H1 (cell line): ENCODE results near the gene PCDH9. TPM values are rescaled to one million over a fixed set of nuclear protein-coding genes. Genes with fewer than 3 reads are reported as not detected.

Experiments
- CTCF ChIA-PET: fragments of 300-600 bp; sonication (Branson Sonifier 250); formaldehyde crosslinking; loops from one replicate; lab custom pipeline; 2021; ENCODE audit not compliant: partially characterized antibody; lab: Charles Lee
- POLR2A ChIA-PET: fragments of 300-600 bp; sonication (Branson Sonifier 250); formaldehyde crosslinking; loops from one replicate; lab custom pipeline; 2021; ENCODE audit warnings: inconsistent platforms; ENCODE audit not compliant: partially characterized antibody; lab: Charles Lee
- DNase-seq, 2 experiments: peaks; one replicate each; pipeline versions ENCODE4 v3.0.0 to v3.0.0-alpha.2; 2010 to 2022; ENCODE audit warnings: low spot score in 2 of 2, low read depth in 1 of 2, mixed read lengths in 1 of 2
- FAIRE-seq: peaks from 2 replicates; lab custom pipeline; 2011; peaks lifted over from hg19 to GRCh38; lab: Jason Lieb, UNC
- H2AFZ ChIP-seq: 2 replicates; pipeline ENCODE4 v1.8.1; 2012; ENCODE audit warnings: low read length, inconsistent platforms
- H2AK5ac ChIP-seq: 2 replicates; pipeline ENCODE4 v1.6.1; 2013; ENCODE audit warnings: low read depth, low read length
- H2BK120ac ChIP-seq: replicated peaks from 2 replicates; pipeline ENCODE3; 2013; ENCODE audit warnings: low read depth, low read length, inconsistent platforms
- H2BK12ac ChIP-seq: 2 replicates; pipeline ENCODE4 v1.6.1; 2013; ENCODE audit warnings: low read depth, low read length
- H2BK15ac ChIP-seq: 2 replicates; pipeline ENCODE4 v1.6.1; 2013; ENCODE audit warnings: low read length
- H2BK20ac ChIP-seq: 2 replicates; pipeline ENCODE4 v1.6.1; 2013; ENCODE audit warnings: low read length
- H2BK5ac ChIP-seq: 2 replicates; pipeline ENCODE4 v1.6.1; 2013; ENCODE audit warnings: low read depth, low read length
- H3K14ac ChIP-seq: 2 replicates; pipeline ENCODE4 v1.6.1; 2013; ENCODE audit warnings: inconsistent platforms; ENCODE audit not compliant: insufficient read length
- H3K18ac ChIP-seq: 2 replicates; pipeline ENCODE4 v1.6.1; 2013; ENCODE audit warnings: low read length; ENCODE audit errors: extremely low read depth
- H3K23ac ChIP-seq: 2 replicates; pipeline ENCODE4 v1.6.1; 2013; ENCODE audit warnings: inconsistent platforms; ENCODE audit not compliant: insufficient read length
- H3K23me2 ChIP-seq: 2 replicates; pipeline ENCODE4 v1.6.1; 2013; ENCODE audit warnings: low read depth, low read length
- H3K27ac ChIP-seq: 2 replicates; pipeline ENCODE4 v1.6.1; 2011; ENCODE audit warnings: low read depth, low read length, inconsistent platforms
- H3K27me3 ChIP-seq, 4 experiments: replicated peaks in 1 of 4; 1 replicate in 1 of 4; 2 replicates in 3 of 4; pipeline versions ENCODE4 v1.6.1 to v1.8.1; 2011 to 2013; ENCODE audit warnings: low read length in 3 of 4, mild to moderate bottlenecking in 3 of 4, inconsistent platforms in 2 of 4, mixed read lengths in 2 of 4, moderate library complexity in 1 of 4; ENCODE audit not compliant: control insufficient read depth in 3 of 4, insufficient read depth in 3 of 4; ENCODE audit errors: extremely low read depth in 1 of 4
- H3K36me3 ChIP-seq, 4 experiments: 2 replicates each; pipeline versions ENCODE4 v1.6.1 to v1.8.1; 2011 to 2013; ENCODE audit warnings: mild to moderate bottlenecking in 4 of 4, low read length in 3 of 4, moderate library complexity in 2 of 4, control low read depth in 1 of 4, inconsistent platforms in 1 of 4; ENCODE audit not compliant: insufficient read depth in 4 of 4, control insufficient read depth in 2 of 4
- H3K4ac ChIP-seq: replicated peaks from 2 replicates; pipeline ENCODE3; 2013; ENCODE audit warnings: low read length, low read depth, mixed read lengths, inconsistent platforms; ENCODE audit not compliant: insufficient read length
- H3K4me1 ChIP-seq, 4 experiments: replicated peaks in 1 of 4; 1 replicate in 1 of 4; 2 replicates in 3 of 4; pipeline versions ENCODE4 v1.6.1 to v1.8.1; 2011 to 2013; ENCODE audit warnings: low read length in 3 of 4, inconsistent platforms in 2 of 4, mixed read lengths in 1 of 4; ENCODE audit not compliant: insufficient read depth in 4 of 4, control insufficient read depth in 3 of 4
- H3K4me2 ChIP-seq, 2 experiments: 2 replicates each; pipeline versions ENCODE4 v1.6.1 to v1.8.1; 2011 to 2013; ENCODE audit warnings: low read depth in 2 of 2, low read length in 2 of 2, control low read depth in 1 of 2, inconsistent platforms in 1 of 2, mild to moderate bottlenecking in 1 of 2; ENCODE audit not compliant: insufficient read depth in 1 of 2
- H3K4me3 ChIP-seq, 4 experiments: fragments of 200-600, 300-600 bp in 1 of 4; sonication (generic), shearing (Covaris generic), sonication (Bioruptor Twin) in 1 of 4; 2 replicates each; pipeline versions ENCODE4 v1.5.1 to v1.8.1; 2011 to 2016; ENCODE audit warnings: low read length in 4 of 4, low read depth in 3 of 4, control low read depth in 2 of 4, inconsistent platforms in 2 of 4, mild to moderate bottlenecking in 2 of 4, mixed read lengths in 1 of 4, moderate library complexity in 1 of 4; ENCODE audit not compliant: insufficient read depth in 2 of 4; ENCODE audit errors: extremely low read depth in 1 of 4
- H3K56ac ChIP-seq: replicated peaks from 2 replicates; pipeline ENCODE3; 2013; ENCODE audit warnings: low read depth, mild to moderate bottlenecking, mixed read lengths, low read length, inconsistent platforms; ENCODE audit not compliant: insufficient read length
- H3K79me1 ChIP-seq: 2 replicates; pipeline ENCODE4 v1.6.1; 2013; ENCODE audit warnings: low read depth, low read length, control low read depth
- H3K79me2 ChIP-seq, 2 experiments: 2 replicates each; pipeline versions ENCODE4 v1.6.1 to v1.8.1; 2012 to 2013; ENCODE audit warnings: low read length in 2 of 2, mild to moderate bottlenecking in 2 of 2, inconsistent platforms in 1 of 2; ENCODE audit not compliant: insufficient read depth in 2 of 2, control insufficient read depth in 1 of 2
- H3K9ac ChIP-seq, 4 experiments: replicated peaks in 1 of 4; 1 replicate in 1 of 4; 2 replicates in 3 of 4; pipeline versions ENCODE4 v1.6.1 to v1.8.1; 2011 to 2013; ENCODE audit warnings: low read depth in 3 of 4, low read length in 3 of 4, control low read depth in 2 of 4, mild to moderate bottlenecking in 2 of 4, moderate library complexity in 2 of 4, inconsistent platforms in 1 of 4; ENCODE audit errors: extremely low read depth in 1 of 4
- H3K9me3 ChIP-seq, 2 experiments: 2 replicates each; pipeline versions ENCODE4 v1.6.1 to v1.8.1; 2012 to 2013; ENCODE audit warnings: mild to moderate bottlenecking in 2 of 2, moderate library complexity in 2 of 2, control low read depth in 1 of 2, inconsistent platforms in 1 of 2, low read depth in 1 of 2, low read length in 1 of 2, mixed read lengths in 1 of 2; ENCODE audit not compliant: insufficient read depth in 2 of 2
- H4K20me1 ChIP-seq, 2 experiments: replicated peaks in 1 of 2; 2 replicates each; pipeline versions ENCODE3 to v1.8.1; 2011 to 2013; ENCODE audit warnings: inconsistent platforms in 2 of 2, low read length in 2 of 2, mild to moderate bottlenecking in 1 of 2; ENCODE audit not compliant: insufficient read depth in 2 of 2, control insufficient read depth in 1 of 2
- H4K5ac ChIP-seq: 2 replicates; pipeline ENCODE4 v1.6.1; 2013; ENCODE audit warnings: low read length, low read depth, mixed read lengths, inconsistent platforms; ENCODE audit not compliant: insufficient read length
- H4K8ac ChIP-seq: 2 replicates; pipeline ENCODE4 v1.8.0; 2013; ENCODE audit warnings: mild to moderate bottlenecking, moderate library complexity, low read length, inconsistent platforms; ENCODE audit not compliant: insufficient read depth; ENCODE audit errors: extremely low read depth
- H4K91ac ChIP-seq: replicated peaks from 2 replicates; pipeline ENCODE3; 2013; ENCODE audit warnings: low read length, mixed read lengths, inconsistent platforms; ENCODE audit not compliant: insufficient read length
- POU5F1 ChIP-seq: IDR thresholded peaks from 2 replicates; pipeline ENCODE4 v1.6.1; 2011; ENCODE audit warnings: low read depth, mild to moderate bottlenecking, low read length, moderate library complexity
- WGBS, 2 experiments: shearing (Covaris generic) in 1 of 2; methylation state at CpG; one replicate each; pipeline versions ENCODE4 v1.1.6 to v1.1.7; 2013 to 2015; ENCODE audit warnings: low lambda C conversion rate in 2 of 2, mixed read lengths in 2 of 2, inconsistent platforms in 1 of 2, low coverage in 1 of 2, missing lambda C conversion rate in 1 of 2; ENCODE audit not compliant: insufficient replicate concordance in 2 of 2, insufficient coverage in 1 of 2, insufficient read length in 1 of 2; ENCODE audit errors: extremely low coverage in 1 of 2, missing lambda C conversion rate in 1 of 2; 5-methylcytosine and 5-hydroxymethylcytosine counted together
- polyA plus RNA-seq, 7 experiments: library from polyadenylated mRNA; depleted of rRNA in 3 of 7; stranded (reverse) in 5 of 7; unstranded in 2 of 7; fragments of >200 nt in 5 of 7; fragments of 200-250 nt in 2 of 7; gene quantifications; 1 replicate in 5 of 7; 2 replicates in 1 of 7; 4 replicates in 1 of 7; pipeline versions ENCODE4 v1.2.1 to v1.2.3, GENCODE V29; 2011 to 2013; ENCODE audit warnings: missing spikeins in 2 of 7, mixed read lengths in 2 of 7
- total RNA-seq: library from RNA; stranded (reverse); fragmentation: NEBNext Ultra II Directional; extraction: Animal tissue kit (Norgen Biotek cat#: 25700); gene quantifications from 2 replicates; pipeline ENCODE4 v1.2.1, GENCODE V29; 2021

PCDH9 gene
- total and polyA plus RNA-seq, 2 of the 8 experiments (the other 6 are each of a cell fraction or from before 2014, with no cell fraction given), result 0.12 to 0.60 TPM

DNA sequence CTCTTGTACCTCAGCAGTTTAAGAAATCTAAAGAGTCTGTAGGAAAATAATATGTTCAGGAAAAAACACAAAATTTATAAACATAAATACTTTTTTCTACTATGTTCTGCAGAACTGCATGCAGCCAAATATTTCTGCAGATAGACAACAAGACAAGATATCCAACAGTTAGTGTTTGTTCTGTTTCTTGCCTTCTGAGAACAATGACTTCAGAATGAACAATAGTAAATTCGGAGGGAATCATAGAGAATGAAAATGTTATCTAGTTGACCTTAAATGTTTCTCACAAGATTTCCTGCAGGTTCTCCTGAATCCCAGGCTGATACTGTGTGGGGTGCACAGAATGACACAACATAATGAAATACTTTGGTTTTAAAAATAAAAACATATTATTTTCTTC is 180.4 kb downstream of the PCDH9 start:
- no peak for TF ChIP-seq POU5F1
- TF ChIP-seq, all 59 proteins: peak for 0
- Histone ChIP-seq H3K56ac (no peak overlapping the region), H2BK20ac (no peak overlapping the region), H3K18ac (no peak overlapping the region), H2AK5ac (no peak overlapping the region), H3K79me2 (no peaks in the 10 kb centered on the region), H3K9me3 (no peaks in the 10 kb centered on the region), H3K36me3 (no peaks in the 10 kb centered on the region), H3K79me1 (no peaks in the 10 kb centered on the region), H3K14ac (no peak overlapping the region), H3K4me1 (no peaks in the 10 kb centered on the region), H3K9ac (no peak overlapping the region), H2BK15ac (no peak overlapping the region), H3K23ac (no peak overlapping the region), H3K4me2 (no peak overlapping the region), H4K20me1 (no peaks in the 10 kb centered on the region), H4K5ac (no peak overlapping the region), H3K23me2 (no peaks in the 10 kb centered on the region), H3K27ac (no peak overlapping the region), H3K4ac (no peak overlapping the region), H3K27me3 (no peaks in the 10 kb centered on the region), H2BK5ac (no peak overlapping the region), H2BK120ac (no peak overlapping the region), H2BK12ac (no peak overlapping the region), H4K91ac (no peak overlapping the region), H2AFZ (no peak overlapping the region), H3K4me3 (no peak overlapping the region), H4K8ac (no peak overlapping the region)
- no peak for DNase-seq
- POLR2A ChIA-PET, result no interaction called here
- FAIRE-seq, result no peak
- CTCF ChIA-PET, result no interaction called here
- WGBS, 2 experiments, result 91% methylated on average over 1 of the region's 1 CpG; no CpG with 5 or more reads in 1 of the 2 experiments
